Measurements from ENCODE around the gene KIRREL3.

The KIRREL3 gene

DNA sequence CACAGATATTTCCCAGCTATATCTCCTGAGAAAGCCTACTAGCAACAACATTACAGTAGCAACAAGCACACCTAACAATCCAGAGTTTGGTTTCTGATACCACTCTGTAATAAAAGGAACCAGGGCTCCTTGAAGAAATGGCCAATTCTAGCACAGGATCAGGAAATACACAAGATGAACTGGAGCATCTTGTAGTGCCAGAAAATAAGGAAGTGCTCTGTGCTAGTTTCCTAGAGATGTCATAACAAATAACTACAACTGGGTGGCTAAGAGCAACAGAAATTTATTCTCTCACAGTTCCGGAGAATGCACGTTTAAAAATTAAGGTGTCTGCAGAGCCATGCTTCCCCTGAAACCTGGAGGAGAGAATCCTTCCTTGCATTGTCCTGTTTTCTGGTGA, 217.8 kb downstream of the KIRREL3 start:
- no peak for TF ChIP-seq CTCF (IDR thresholded peaks at IDR 0.05; ENCODE audit: insufficient read depth, missing control alignments)
- DNase-seq (ENCODE audit: insufficient read length, low spot score) (no peak), FAIRE-seq (no peak)

DNA sequence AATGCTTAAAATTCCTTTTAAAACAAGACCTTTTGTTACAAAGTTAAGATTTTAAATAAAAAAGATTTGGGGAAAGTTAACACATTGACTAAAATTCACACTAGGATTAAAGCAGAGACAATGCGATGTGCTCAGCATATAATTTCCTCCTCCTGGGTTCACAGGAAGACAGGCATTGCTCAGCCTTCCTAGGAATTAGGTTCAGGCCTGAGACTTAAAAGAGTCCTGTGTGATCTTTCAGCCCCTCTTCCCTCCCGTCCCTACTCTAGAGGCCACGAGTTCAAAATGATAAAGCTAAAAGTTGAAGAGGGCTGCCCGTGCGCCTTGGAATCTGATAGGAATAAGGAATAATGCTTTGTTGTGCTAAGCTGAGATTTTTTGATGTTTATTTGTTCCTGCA, 218.6 kb downstream of the KIRREL3 start:
- TF ChIP-seq CTCF (IDR thresholded peaks at IDR 0.05; ENCODE audit: insufficient read depth, missing control alignments): no peak
- FAIRE-seq (no peak), DNase-seq (ENCODE audit: insufficient read length, low spot score) (no peak)

DNA sequence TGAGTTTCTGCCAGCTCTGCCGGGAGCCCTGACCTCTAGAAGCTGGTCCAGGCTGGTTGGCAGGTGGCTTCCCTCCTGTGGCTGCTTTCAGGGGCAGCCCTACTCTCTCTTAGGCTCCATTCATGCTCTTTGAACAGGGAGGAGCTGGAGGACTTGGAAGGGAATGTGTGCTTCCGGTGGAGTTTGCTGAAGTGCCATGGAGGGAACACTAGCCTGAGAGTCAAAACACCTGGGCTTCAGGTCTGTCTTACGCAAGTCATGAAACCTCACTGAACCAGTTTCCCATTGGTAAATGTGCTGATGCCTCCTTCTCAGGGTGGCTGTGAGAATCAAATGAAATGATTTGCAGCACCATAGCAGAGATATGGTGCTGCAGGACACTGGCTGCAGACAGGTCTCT, 224.5 kb downstream of the KIRREL3 start:
- TF ChIP-seq CTCF (IDR thresholded peaks at IDR 0.05; ENCODE audit: insufficient read depth, missing control alignments): no peak
- FAIRE-seq: no peak
- no peak for DNase-seq (ENCODE audit: insufficient read length, low spot score)

DNA sequence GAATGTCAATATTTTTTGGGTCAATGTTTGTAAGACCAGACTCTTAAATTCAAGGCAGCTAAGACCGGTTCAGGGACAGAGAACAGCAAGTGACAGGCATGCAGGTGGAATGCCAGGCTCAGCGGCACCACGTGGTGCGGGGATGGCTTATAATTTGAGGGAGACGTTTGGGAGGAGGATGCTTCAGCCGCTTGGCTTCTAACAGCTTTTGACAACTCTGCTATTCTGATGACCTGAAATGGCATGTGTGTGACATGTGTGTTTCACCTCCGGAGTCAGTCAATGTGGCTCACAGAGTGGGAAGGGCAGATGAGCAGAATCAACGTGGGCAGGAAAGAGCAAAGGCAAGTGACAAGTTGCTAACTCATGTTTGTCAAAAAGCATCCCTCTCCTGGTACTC, 228.3 kb downstream of the KIRREL3 start:
- no peak for TF ChIP-seq CTCF (IDR thresholded peaks at IDR 0.05; ENCODE audit: insufficient read depth, missing control alignments)
- FAIRE-seq (no peak), DNase-seq (ENCODE audit: insufficient read length, low spot score) (no peak)

GRCh38 chr11:126768702-126769101, 231.9 kb downstream of the KIRREL3 start:
- no peak for TF ChIP-seq CTCF (IDR thresholded peaks at IDR 0.05; ENCODE audit: insufficient read depth, missing control alignments)
- FAIRE-seq: no peak

DNA sequence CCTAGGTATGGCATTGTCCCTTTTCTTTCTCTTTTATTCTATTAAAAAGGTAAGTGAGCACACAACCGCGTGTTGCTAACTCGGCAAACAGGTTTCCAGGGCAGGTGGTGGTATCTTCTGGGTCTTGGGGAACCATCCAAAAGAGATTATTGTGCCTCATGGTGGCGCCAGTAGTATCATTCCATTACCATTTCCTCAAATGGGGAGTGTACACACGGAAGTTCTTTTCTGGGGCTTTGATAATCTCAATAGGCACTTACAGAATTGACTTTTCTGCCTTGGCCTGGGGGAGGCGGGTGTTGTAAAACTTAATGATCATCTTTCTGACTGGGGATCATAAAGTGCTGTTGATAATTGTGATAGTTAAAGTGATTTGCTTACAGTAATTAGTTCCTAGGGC, 234.1 kb downstream of the KIRREL3 start:
- FAIRE-seq: no peak

More at GRCh38 chr11:126768702-126769101, 231.9 kb downstream of the KIRREL3 start:
- no peak for DNase-seq (ENCODE audit: insufficient read length, low spot score)

GRCh38 chr11:126765196-126765595, 235.4 kb downstream of the KIRREL3 start:
- FAIRE-seq (no peak), DNase-seq (ENCODE audit: insufficient read length, low spot score) (no peak)
- TF ChIP-seq CTCF (IDR thresholded peaks at IDR 0.05; ENCODE audit: insufficient read depth, missing control alignments): no peak

More for the DNA sequence above, 234.1 kb downstream of the KIRREL3 start:
- no peak for DNase-seq (ENCODE audit: insufficient read length, low spot score)
- no peak for TF ChIP-seq CTCF (IDR thresholded peaks at IDR 0.05; ENCODE audit: insufficient read depth, missing control alignments)

All from D721Med (cell line).